ENCODE measurements around the gene PCDH12.

DNA sequence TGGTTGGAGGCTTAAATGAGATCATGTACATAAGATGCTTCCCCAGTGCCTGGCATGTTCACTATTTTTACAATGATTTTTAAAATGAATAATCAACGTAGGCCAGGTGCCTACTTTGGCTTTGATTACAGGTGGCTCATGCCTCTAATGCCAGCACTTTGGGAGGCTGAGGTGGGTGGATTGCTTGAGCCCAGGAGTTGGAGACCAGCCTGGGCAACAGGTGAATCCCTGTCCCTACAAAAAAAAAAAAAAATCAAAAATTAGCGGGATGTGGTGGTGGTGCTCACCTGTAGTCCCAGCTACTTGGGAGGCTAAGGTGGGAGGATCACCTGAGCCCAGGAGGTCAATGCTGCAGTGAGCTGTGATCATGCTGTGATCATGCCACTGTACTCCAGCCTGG, 9.2 kb downstream of the PCDH12 start:
- TF ChIP-seq GATA2 (IDR thresholded peaks at IDR 0.05; ENCODE audit: low read depth, low read length) (no peak), GATA3 (IDR thresholded peaks at IDR 0.05; ENCODE audit: low read depth, low read length) (no peak)

Measured in SH-SY5Y (cell line).